SU-DHL-6 (cell line): ENCODE measurements around the gene CCDC90B.

Experiments
- EZH2phosphoT487 ChIP-seq: fragments of 200-600 bp; sonication (generic), shearing (Covaris generic); conservative IDR thresholded peaks from 2 replicates; pipeline ENCODE4 v1.6.1; 2018; ENCODE audit warnings: mild to moderate bottlenecking, antibody characterized with exemption, low read length, moderate library complexity, mixed read lengths
- TF ChIP-seq, protein P1 (sequence below): fragments of 200-600 bp; sonication (generic); IDR thresholded peaks from one replicate; pipeline ENCODE4 v1.5.1; 2017; ENCODE audit warnings: antibody characterized with exemption, mild to moderate bottlenecking, low read length, moderate library complexity; ENCODE audit not compliant: insufficient read depth, poor library complexity, severe bottlenecking

DNA sequence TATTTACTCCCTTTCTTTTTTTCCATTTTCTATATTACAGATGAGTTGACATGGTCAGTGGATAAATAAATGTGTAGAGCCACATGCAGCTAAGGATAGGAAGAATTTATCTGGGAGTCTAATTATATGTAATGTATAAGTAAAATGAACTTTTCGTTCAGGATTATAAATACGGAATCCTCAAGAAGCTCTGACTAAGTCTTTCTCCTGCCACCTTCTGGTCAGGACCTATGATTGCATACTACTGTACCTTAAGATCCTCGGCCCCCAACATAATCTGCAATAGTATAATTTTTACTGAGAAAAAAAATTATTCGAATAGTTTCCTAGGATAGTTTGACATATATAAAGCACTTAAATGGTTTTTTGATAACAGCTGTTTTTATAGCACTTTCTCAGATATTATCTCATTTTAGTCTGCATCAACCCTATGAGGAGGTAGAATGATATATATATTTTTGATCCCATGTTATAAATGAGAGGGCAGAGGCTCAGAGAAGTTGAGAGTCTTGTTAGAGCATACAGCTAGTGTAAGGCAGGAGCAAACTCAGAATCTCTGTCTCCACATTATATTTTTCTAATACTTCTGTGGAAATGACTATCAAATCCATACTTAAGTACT lies 36.1 kb downstream of the CCDC90B start:
- TF ChIP-seq, protein P1, sequence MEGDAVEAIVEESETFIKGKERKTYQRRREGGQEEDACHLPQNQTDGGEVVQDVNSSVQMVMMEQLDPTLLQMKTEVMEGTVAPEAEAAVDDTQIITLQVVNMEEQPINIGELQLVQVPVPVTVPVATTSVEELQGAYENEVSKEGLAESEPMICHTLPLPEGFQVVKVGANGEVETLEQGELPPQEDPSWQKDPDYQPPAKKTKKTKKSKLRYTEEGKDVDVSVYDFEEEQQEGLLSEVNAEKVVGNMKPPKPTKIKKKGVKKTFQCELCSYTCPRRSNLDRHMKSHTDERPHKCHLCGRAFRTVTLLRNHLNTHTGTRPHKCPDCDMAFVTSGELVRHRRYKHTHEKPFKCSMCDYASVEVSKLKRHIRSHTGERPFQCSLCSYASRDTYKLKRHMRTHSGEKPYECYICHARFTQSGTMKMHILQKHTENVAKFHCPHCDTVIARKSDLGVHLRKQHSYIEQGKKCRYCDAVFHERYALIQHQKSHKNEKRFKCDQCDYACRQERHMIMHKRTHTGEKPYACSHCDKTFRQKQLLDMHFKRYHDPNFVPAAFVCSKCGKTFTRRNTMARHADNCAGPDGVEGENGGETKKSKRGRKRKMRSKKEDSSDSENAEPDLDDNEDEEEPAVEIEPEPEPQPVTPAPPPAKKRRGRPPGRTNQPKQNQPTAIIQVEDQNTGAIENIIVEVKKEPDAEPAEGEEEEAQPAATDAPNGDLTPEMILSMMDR: peak; percentile 72
- no peak for TF ChIP-seq EZH2phosphoT487
